GM18507 (cell line): ENCODE results near the gene TRPT1.

Source experiments
- DNase-seq: peaks from one replicate; pipeline ENCODE4 v3.0.0; 2011; ENCODE audit warnings: low read depth; ENCODE audit not compliant: insufficient read length; ENCODE audit errors: extremely low spot score
- FAIRE-seq: peaks from 2 replicates; lab custom pipeline; 2011; peaks lifted over from hg19 to GRCh38; lab: Jason Lieb, UNC

The TRPT1 gene

DNA sequence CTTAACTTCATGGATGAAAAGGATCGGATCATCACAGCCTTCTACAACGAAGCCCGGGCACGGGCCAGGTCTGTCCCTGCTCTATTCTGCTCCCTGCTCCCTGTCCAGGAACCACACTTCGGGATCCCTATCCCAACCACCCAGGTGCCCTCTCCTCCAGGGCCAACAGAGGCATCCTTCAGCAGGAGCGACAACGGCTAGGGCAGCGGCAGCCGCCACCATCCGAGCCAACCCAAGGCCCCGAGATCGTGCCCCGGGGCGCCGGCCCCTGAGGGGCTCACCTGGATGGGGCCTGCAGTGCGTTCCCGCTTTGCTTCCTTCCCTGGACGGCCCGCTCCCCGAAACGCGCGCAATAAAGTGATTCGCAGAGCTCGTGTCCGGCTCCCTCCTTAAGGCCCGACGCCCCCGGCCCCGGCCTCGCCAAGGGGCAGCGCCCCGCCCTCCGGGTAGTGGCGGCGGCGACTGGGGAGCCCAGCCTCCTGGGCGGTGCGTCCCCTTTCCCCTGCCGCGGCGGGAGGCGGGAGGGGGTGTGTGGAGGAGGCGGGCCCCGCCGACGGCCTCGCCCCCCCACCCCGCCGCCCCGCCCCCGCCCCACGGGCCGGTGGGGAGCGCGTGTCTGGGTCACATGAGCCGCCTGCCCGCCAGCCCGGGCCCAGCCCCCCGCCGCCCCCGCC lies 8.1 kb upstream of the TRPT1 start, which contains the start of gene VEGFB:
VEGFB (plus strand) TSS at position 672 of the 674 bp plus-strand sequence. CDS start 250 bp downstream, outside the sequence.
- DNase-seq (no peak), FAIRE-seq (peak; percentile 21)

DNA sequence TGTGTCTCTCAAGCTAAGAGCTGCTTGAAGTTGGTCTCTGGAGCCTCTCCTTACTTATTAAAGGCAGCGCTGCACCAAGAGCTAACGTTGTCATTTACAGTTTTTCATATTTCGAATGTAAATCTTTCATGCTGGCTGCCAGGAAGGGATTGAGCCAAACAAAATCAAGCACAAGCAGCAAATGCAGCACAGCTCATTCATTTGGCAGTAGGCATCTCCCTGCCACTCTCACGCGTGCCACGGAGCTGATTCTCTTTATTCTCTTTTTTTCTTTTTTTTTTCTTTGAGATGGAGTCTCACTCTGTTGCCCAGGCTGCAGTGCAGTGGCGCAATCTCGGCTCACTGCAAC lies 7.0 kb upstream of the TRPT1 start:
- FAIRE-seq = no peak
- no peak for DNase-seq

DNA sequence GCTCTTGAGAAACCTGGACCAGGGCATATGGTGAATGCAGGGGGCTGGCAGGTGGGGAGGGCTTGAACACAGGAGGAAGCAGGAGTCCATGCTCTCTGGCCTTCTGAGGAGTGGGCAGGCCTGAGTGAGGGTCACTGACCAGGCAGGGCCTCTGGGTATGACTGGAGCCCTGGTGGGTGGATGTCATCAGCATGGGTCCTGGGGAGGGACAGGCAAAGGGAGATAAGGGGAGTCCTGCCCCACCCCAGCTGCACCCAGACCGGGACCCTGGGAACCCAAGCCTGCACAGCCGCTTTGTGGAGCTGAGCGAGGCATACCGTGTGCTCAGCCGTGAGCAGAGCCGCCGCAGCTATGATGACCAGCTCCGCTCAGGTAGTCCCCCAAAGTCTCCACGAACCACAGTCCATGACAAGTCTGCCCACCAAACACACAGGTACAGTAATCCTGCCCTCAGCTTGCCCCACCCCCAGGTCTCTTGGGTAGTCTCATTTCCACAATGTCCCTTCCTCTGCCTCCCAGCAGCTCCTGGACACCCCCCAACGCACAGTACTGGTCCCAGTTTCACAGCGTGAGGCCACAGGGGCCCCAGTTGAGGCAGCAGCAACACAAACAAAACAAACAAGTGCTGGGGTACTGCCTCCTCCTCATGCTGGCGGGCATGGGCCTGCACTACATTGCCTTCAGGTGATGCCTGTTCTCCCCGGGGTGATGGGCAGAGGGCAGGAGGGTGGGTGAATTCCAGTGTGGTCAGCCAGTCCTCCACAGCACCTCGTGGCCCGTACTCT lies 6.4 kb upstream of the TRPT1 start:
- DNase-seq = no peak
- FAIRE-seq = no peak

DNA sequence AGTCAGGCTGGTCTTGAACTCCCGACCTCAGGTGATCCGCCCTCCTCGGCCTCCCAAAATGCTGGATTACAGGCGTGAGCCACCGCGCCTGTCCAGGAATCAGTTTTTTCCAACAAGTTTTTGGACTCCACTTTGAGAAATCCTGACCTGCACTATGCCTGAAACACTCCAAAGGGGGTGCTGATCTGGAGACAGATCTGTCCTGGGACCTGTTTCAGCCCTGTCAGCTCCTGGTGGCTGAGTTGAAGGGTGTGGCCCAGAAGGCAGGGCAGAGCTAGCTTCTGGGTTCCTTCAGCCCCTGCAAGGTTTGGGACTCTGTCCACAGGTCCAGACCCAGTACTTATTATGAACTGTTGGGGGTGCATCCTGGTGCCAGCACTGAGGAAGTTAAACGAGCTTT lies 5.6 kb upstream of the TRPT1 start:
- FAIRE-seq (no peak), DNase-seq (no peak)

DNA sequence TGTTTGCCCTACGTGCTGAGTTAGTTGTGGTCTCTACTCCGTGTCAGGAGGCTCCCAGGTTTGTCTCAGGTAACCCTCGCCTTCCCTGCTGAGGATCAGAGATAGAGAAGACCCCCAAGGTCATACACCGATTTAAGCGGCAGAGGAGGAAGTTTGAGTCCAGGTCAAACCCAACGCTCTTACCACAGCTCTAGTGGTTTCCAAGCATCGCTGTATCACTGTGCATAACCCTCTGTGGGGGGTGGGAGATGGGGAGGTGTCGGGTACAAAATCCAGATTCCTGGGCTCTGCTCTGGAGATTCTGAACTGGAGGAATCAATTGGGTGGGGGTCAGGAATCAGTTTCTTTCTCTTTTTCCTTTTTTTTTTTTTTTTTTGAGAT lies 5.0 kb upstream of the TRPT1 start:
- DNase-seq (no peak), FAIRE-seq (no peak)

DNA sequence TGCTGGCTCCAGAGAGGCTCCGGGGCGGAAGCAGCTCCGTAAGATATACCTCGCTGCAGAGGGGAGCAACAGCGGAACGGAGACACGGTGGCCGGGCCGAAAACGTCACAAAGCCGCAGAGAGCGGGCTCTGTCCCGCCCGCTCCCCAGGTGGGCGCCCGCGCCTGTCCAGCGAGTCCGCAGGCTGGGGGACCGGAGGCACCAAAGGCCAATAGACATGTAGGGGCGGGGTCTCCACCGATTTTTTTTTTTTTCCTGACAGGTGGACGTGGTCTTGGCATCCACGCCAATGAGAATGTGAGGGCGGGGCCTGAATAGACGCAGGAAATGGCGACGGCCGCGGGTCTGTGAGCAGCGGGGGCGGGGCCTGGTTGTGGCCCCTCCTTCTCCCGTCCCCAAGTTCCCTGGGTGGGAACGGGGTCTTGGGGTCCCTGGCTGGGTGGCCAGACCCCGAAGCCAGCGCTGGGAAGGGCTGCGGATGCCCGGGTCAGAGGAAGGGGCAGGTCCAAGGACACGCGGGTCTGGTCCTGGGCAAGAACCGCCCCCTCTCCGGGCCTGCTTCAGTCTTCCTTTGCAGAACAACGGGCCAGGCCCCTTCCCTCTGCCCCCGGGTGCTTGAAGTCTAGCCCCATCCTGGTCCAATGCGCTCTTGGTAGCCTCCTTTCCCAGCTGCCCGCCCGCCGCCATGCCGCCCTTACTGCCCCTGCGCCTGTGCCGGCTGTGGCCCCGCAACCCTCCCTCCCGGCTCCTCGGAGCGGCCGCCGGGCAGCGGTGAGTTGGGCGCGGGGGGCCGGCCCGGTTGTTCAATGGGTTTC lies 4.4 kb upstream of the TRPT1 start, which contains the start of gene DNAJC4:
DNAJC4 (plus strand) TSS at position 378 of the 814 bp plus-strand sequence; CDS start at position 685, 307 bp downstream.
- DNase-seq (peak; percentile 74), FAIRE-seq (peak; percentile 79)

DNA sequence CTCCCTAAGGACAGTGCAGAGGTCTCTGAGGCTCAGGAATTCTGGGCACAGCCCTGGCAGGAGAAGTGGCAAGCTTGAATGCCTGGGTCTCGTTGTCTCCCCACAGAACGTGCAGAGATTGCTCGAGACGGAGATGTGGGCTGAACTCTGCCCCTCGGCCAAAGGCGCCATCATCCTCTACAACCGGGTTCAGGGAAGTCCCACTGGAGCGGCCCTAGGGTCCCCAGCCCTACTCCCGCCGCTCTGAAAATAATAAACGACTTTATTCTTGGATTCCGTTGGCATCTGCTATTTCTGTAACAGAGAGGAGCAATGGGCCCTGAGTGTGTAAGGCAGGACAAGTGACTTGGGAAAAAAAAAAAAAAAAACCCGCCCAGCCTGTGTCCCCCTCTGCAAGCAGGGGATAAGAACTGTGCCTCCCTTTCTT lies 3.8 kb upstream of the TRPT1 start:
- DNase-seq = no peak
- no peak for FAIRE-seq

DNA sequence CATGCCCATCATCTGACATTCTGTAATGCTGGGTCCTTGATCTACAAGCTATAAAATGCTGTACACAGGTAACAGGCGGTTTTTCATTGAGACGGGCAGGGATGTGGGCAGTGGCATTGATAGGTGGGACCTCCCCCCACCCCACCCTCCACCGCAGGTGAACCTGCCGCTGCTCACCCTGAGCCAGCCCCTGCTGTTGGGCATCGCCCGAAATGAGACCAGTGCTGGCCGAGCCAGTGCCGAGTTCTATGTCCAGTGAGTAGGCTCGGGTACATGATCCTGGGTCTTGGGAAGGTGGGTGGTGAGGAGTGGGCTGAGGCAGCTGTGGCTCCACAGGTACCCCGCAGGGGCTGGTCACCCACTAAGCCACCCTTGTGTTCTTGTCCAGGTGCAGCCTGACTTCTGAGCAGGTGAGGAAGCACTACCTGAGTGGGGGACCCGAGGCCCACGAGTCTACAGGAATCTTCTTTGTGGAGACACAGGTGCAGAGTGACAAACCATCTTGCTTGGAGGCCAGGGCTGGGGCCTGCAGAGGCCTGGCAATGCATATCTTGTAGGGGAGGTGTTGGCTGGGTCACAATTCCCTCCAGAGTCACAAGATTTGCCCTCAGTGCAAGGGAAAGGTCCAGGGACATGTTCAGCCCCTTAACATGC lies 3.2 kb upstream of the TRPT1 start:
- DNase-seq (no peak), FAIRE-seq (no peak)

DNA sequence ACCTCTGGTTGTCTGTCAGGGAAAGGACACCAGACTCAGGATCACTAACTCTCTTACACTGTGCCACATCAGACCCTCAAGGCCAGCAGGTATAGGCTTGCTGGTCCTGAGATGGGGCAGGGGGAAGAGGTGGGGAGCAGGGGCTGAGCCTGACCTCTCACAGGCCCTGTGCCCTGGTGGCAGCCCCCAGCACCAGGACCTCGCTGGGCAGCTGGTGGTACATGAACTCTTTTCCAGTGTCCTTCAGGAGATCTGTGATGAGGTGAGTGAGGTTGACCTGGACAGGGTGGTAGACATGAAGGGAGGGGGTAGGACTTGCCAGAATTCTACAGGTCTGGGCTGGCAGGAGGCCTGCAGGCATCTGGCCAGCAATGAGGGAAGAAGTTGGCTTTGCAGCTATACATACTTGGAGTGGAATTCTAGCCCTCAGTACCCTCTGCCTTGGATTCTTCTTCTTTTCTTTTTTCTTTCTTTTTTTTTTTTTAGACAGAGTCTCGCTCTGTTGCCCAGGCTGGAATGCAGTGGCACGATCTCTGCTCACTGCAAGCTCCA lies 1.5 kb upstream of the TRPT1 start:
- DNase-seq = no peak
- FAIRE-seq = no peak

DNA sequence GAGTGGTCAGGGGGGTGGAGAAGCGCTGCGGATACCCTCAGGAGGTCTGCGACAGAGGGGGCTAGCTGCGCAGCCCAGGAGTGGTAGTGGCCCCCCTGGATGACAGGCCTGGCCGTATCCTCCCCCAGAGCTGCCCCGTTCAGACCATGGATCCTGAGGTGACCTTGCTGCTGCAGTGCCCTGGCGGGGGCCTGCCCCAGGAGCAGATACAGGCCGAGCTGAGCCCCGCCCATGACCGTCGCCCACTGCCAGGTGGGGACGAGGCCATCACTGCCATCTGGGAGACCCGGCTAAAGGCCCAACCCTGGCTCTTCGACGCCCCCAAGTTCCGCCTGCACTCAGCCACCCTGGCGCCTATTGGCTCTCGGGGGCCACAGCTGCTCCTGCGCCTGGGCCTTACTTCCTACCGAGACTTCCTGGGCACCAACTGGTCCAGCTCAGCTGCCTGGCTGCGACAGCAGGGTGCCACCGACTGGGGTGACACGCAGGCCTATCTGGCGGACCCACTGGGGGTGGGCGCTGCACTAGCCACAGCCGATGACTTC lies 593 bp upstream of the TRPT1 start:
- FAIRE-seq (peak; percentile 60), DNase-seq (no peak)

DNA sequence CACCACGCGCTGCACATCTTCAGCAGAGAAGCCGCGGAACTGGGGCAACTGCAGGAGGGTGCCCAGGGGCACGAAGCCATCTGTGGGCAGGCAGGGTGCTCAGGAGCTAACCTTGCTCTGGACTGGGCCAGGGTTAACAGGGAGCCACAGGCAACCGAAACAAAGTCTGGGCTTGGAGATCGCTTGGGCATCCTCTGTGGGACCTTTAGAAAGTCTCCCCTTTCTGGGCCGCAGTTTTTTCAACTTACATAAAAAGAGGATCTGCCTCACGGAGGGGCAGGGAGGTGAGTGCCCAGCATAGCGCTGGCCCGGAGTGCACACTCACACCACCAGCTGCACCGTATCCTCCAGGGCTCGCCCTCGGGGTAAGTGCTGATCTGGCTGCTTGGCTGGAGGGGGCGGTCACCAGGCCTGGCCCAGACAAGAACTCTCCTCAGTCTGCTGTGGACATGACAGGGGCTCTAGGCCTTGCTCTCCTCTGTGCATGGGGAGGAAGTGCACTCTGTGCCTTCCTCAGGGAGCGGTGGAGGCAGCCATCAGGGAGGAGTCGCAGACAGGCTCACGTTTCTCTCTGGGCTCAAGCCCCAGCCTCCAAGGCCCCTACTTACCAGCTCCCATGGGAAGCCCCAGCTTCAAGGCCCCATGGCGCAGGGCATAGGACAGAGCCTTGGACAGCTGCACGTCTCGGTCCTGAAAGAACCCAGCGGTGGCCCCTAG lies 937 bp downstream of the TRPT1 start:
- FAIRE-seq (no peak), DNase-seq (no peak)

DNA sequence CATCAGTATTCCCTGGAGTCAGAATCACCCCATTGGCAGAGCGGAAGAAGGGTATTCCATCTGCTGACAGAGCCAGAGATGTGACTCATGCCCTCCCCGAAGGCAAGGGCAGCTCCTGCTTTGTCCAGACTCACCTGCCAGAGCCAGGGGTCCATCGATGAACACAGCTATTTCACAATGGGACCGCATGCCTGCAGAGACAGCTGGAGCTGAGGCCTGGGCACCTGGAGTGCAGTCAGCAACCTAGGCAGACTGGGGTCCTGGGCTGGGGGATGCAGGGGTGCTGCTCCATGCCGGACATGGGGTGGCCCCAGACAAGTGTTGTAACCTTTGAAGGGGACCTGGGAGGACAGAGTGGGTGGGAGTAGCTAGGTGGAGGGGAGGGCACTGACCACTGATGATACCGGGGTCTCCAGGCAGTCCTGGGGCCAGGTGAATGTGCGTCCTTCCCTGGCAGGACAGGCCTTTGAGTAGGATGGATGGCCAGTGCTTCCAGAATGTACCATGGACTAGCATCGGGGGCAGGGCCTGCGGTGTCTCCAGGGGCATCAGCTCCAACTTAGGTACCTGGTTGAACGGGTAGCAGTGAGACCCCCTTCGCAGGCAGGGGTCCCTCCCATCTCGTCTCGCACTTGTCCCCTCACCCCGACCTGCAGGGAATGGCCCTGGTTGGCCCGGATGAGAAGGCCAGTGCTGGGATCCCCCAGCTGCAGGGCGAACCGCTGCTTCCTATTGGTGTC lies 1.7 kb downstream of the TRPT1 start:
- FAIRE-seq (no peak), DNase-seq (no peak)

DNA sequence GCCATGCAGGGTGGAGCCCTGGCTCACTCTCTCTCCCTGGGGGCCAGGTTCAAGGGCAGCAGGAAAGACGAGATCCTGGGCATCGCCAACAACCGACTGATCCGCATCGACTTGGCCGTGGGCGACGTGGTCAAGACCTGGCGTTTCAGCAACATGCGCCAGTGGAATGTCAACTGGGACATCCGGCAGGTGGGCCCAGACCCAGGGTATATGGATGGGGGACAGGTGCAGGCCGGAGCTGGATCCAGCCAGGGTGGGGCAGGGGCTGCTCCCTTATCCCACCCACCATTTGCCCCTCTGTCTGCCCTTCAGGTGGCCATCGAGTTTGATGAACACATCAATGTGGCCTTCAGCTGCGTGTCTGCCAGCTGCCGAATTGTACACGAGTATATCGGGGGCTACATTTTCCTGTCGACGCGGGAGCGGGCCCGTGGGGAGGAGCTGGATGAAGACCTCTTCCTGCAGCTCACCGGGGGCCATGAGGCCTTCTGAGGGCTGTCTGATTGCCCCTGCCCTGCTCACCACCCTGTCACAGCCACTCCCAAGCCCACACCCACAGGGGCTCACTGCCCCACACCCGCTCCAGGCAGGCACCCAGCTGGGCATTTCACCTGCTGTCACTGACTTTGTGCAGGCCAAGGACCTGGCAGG lies 2.9 kb downstream of the TRPT1 start:
- FAIRE-seq = no peak
- no peak for DNase-seq

DNA sequence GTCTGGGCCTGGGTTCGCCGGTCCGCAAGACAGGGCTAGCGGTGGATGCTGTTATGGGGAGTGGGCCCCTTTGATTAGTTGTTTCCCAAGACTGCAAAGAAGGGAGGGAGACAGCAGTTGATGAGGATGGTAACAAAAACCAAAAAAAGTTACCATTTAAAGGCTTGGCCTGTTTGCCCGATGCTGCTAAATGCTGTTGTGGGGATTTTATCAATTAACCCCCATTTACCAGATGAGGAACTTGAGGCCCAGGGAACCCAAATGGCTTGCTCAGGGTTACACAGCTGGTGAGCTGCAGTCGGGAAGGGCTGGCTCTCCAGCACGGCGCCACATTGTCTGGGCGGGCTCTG lies 3.4 kb downstream of the TRPT1 start:
- no peak for FAIRE-seq

DNA sequence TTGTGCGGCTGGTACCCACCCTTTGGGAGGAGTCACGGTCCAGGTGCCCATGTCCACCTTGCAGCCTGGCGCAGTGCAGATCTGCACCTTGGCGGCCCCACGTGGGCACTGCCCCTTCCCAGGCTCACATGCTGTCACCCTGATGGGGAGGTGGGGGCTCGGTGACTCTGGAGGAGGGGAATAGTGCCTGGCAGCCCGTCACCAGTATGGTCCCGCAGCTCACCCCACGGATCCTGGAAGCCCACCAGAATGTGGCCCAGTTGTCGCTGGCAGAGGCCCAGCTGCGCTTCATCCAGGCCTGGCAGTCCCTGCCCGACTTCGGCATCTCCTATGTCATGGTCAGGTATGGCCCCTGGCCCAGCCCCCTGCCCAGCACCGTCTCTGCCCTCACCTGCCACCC lies 5.2 kb downstream of the TRPT1 start:
- FAIRE-seq (no peak), DNase-seq (no peak)

More for the DNA sequence above, 3.4 kb downstream of the TRPT1 start:
- no peak for DNase-seq

DNA sequence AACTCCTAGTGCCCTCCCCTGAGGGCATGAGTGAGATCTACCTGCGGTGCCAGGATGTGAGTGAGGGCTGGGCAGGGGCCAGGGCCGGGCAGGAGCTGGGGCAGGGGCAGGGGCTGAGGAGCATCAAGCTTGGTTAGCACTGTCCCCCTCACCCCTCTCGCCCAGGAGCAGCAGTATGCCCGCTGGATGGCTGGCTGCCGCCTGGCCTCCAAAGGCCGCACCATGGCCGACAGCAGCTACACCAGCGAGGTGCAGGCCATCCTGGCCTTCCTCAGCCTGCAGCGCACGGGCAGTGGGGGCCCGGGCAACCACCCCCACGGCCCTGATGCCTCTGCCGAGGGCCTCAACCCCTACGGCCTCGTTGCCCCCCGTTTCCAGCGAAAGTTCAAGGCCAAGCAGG lies 5.7 kb downstream of the TRPT1 start:
- no peak for FAIRE-seq
- no peak for DNase-seq

DNA sequence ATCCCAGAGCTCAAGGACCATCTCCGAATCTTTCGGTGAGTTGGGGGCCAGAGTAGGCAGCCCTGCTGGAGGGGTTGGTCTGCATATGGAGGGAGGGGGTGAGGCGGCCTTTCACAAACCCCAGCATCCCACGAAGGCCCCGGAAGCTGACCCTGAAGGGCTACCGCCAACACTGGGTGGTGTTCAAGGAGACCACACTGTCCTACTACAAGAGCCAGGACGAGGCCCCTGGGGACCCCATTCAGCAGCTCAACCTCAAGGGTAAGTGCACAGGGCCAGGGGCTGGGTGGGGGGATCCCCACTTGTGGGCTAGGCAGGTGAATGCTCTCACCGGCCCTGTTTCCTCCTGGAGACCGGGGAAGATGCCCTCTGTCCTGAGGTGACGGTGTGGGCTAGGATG lies 6.2 kb downstream of the TRPT1 start:
- no peak for FAIRE-seq

DNA sequence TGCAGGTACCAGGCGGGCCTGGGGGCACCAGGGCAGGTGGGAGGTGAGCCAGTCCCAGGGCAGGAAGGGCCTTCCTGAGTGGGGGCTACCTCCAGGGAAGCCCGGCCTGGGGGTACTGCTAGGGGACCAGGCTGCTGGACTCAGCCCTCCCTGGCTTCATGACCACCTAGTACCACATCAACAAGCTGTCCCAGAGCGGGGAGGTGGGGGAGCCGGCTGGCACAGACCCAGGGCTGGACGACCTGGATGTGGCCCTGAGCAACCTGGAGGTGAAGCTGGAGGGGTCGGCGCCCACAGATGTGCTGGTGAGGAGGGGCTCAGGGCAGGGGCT lies 6.7 kb downstream of the TRPT1 start:
- no peak for FAIRE-seq
- no peak for DNase-seq

More for the DNA sequence above, 6.2 kb downstream of the TRPT1 start:
- no peak for DNase-seq
